Dedifferentiated amniotic fluid mesenchymal stem cell (primary cell): Measurements from ENCODE around the gene NKIRAS2.

Source experiments
- DNase-seq: peaks from one replicate; pipeline ENCODE4 v3.0.0-alpha.2; 2016; ENCODE audit errors: extremely low spot score

NKIRAS2 gene

DNA sequence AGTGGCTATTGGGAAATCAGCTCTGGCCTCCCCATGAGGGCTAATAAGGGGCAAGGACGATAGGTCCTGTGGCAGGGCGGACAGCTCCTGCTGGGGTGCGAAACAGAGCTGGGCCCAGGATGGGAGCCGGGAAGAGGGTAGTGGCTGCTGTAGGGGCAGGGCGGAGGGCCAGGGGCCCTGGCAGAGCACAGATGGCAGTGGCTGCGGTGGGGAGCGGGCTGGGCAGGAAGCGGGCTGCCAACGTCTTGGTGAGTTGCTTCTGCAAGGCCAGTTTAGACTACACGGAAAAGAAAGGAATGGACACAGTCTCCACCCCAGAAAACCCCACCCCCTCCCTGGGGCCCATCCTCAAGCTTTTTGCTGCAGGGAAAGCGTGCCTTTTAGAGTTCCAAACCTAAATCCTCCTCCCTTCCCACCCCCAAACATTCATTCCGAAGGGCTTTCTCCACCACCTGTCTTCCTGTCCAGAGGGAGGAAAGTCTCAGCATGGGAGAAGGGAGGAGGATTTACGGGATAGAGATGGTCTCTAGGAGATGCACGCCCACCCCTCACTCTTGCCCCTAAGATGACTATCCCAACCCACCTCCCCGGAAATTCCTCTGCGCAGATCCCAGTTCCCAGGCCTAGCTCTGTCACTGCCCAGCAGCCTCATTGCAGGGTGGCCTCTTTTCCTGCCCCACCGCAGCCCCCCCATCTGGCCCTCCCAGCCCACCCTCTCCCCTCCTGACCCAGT lies 7.1 kb downstream of the NKIRAS2 start:
- DNase-seq, result no peak

DNA sequence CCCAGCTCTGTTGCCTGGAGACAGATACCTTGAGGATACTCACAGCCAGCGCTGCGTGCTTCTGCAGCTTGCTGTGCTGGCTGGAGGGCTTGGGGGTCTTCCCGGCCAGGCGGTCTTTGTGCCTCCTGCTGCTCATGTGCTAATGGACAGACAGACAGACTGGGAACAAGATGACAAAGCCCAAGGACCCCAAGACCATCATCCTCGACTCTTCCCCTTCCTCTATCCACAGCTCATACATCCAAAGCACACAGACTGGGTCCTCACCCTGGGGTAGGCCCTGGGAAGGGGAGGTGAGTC lies 7.7 kb downstream of the NKIRAS2 start:
- no peak for DNase-seq

- no peak for DNase-seq
These were observed 8.3 kb downstream of the NKIRAS2 start for GRCh38 chr17:42027961-42028790.

DNA sequence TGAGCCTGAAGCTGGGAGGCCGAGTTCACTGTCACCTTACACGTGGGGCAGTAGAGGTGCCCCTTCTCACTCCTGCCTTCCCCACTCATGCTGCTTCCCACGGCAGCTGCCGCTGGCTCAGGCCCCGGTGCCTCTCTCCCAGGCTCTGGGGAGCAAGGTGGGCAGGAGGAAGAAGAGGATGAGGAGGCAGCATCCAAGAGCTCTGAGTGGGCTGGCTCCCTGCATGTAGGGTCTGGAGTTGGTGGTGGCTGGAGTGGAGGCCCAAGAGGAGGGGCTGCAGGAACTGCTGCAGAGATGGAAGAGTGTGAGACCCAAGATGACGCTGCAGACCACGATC lies 8.9 kb downstream of the NKIRAS2 start:
- DNase-seq, result no peak

DNA sequence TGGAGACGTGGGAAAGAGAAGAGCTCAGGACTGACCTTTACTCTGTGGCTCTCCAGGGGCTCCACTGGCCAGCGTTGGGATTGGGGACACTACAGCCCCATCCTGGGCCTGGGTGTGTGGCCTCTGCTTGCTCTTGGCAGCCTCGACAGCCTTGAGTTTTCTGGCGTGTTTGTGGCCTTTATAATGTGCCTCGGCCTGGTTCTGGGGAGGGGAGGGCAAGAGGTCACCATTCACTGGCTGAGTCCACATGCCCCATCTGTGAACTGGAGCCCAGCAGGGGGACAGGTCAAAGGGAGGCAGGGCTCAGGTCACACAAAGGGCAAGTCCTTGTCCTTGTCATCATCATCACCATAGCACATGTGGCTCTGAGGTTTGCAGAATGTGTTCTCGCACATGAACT lies 11.7 kb downstream of the NKIRAS2 start:
- DNase-seq, result no peak

DNA sequence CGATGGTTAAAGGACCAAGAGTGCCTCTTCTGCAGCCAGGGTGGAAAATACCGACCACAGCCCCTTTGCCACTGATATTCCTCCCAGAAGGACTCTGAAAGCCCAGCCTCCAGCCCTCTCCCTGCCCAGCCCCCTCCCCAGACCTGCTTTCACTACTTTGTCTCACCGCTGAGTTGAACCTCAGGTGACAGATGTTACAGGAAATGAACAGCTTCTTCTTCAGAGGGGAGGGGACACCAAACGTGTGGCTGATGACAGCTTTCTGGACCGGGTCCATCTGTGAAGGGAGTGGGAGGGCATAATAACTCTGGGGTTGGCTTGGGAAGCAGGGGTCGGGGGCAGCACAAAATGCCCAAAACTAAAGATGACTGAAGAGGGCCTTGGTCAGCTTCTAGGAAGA lies 14.2 kb downstream of the NKIRAS2 start:
- DNase-seq, result no peak

GRCh38 chr17:42038221-42038973 lies 18.5 kb downstream of the NKIRAS2 start:
- no peak for DNase-seq

DNA sequence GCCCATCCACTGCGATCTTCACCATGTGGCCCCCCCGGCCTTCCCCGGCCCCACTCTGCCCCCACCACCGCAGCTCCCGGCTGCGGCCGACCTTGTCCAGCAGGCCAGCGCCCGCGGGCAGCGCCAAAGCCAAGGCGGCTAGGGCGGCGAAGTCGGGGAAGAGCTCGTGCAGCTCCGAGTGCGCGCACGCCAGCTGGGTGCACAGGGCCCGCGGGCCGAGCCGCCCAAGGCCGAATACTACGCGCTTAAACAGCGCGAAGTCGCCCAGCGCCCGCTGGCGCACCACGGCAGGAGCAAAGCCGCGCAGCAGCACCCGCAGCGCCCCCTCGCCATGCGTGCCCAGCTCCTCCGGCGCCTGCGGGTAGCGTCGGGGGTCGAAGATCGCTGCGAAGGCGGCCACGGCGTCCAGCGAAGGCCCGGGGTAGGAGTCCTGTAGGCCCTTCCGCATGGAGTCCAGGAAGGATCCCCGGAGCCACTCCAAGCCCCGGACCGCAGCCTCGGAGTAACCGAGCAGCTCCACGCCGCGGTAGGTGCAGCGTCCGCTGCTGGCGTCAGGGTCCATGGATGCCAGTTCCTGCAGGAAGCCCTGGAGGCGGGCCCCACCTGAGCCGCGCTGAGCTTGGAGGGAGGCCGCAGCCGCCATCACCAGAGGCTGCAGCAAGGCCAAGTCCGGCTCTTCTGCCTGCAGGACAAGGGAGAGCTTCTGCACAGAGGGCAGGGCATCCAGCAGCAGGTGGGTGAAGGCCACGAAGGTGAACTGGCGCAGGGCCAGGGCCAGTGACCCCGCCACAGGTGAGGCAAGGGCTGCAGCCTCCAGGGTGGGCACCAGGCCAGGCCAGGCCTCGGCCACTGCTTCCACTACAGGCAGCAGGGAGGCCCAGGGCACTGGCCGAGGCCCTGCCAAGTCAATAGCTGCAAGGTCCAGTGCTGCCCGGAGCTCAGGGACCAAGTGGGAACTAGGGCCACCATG lies 20.2 kb downstream of the NKIRAS2 start:
- no peak for DNase-seq

DNA sequence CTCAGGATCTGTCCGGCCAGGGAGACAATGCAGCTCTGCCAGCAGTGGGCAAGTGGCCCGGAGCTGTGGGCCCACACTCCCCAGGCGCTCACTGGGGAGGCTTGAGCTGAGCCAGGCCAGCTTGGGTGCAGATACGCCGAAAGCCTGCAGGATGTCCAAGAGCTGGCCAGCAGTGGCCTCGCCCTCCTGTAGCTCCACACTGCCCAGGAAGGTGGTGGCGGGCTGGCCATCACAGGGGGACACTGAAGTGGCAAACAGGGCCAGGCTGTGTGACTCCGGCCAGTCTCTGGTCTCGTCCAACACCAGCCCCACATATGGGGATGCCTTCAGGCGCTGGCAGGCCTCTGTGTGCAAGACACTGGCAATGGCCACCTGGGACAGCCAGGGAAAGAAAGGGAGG lies 20.9 kb downstream of the NKIRAS2 start:
- DNase-seq, result no peak

GRCh38 chr17:42041619-42042018 lies 21.7 kb downstream of the NKIRAS2 start:
- no peak for DNase-seq

GRCh38 chr17:42042598-42043319 lies 22.9 kb downstream of the NKIRAS2 start:
- DNase-seq, result no peak

GRCh38 chr17:42045719-42046118 lies 25.8 kb downstream of the NKIRAS2 start:
- no peak for DNase-seq

- DNase-seq, result no peak
These were observed 27.5 kb downstream of the NKIRAS2 start for GRCh38 chr17:42047343-42047742.

DNA sequence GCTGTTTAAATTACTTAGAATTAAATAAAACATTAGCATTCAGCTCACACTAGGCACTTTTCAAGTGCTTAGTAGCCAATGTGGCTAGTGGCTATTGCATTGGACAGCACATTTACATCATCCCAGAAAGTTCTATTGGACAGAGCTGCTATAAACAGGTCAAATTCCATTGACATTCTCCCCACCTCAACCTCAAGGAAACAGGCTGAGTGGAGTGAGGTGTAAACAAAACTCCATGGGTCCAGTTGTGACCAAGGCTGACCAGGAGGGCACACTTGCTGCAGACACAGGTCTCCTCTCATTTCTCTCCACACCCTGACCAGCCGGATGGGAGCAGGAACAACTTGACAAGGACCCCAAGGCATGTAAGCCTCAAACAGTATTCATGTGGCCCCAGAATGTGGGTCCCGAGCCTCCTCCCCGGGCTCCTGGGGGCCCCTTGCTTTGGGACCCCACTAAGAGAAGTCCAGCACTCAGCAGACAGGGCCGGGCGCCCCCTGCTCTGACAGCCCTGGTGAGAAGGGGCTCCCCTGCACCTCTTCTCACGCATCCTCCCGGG lies 30.0 kb downstream of the NKIRAS2 start:
- no peak for DNase-seq

GRCh38 chr17:42050393-42051012 lies 30.6 kb downstream of the NKIRAS2 start, which contains the start of gene C17orf113:
TSS of gene C17orf113 (minus strand) at chr17:42050601. CDS start at chr17:42043376, 7,225 bp downstream.
- DNase-seq, result no peak

DNA sequence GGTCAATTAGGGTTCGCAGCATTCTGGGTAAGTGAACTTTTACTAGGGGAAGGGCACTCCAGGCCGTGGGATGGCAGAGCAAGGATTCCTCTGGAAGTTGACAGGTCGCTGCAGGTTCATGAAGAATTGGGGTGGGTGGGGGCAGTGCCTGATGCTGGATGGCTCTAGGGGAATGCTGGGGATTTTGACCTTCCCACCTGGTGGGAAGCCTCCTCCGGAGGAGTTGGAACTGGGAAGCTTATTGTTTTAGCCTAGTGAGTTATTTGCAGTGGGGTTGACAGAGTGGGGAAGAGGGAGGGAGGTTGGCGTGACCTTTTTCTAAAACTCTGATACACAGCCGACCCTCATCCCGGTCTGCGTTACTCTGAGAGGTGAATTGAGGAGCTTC lies 31.1 kb downstream of the NKIRAS2 start:
- DNase-seq, result no peak

DNA sequence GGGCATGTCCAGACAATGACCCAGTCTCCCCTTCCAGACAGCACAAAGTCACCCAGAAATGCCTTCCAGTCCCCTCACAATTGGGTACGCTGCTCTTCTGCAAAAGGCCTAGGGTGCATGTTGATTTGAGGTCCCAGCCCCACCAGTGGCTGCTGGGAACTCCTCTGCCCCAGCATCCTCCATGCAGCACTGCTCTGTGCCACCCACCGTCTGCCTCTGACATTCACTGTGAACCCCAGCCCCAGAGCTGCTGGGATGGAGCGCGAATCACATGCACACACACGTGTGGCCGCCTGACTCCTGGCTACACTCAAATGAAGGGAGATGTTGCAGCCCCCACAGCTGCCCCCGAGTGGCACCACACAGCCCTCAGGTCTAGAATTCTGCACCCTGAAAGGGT lies 31.8 kb downstream of the NKIRAS2 start:
- no peak for DNase-seq

DNA sequence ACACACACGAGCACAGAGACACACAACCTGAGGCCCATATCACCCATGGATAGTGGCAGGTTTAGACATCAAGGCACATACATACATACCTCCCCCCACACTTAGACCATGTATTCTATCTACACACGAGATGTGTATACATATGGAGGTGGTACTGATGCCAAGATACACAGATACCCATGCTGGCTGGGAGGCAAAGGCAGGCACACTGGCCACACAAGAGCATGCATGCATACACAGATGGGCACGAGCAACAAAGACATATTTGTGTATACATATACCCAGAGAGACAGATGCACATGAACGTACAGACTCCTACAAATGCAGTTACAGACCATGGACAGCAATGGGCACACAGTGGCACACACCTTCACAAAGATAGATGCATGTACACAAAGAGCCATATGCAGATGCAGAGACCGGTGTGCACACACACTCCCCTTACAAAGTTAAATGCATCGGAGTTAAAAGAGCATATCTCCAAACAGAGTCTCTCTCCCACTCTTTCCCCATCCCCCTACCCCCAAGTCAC lies 32.5 kb downstream of the NKIRAS2 start:
- DNase-seq, result no peak

- DNase-seq, result no peak
These were observed 34.0 kb downstream of the NKIRAS2 start for GRCh38 chr17:42053731-42054500.
